ENCODE measurements around the gene GRIN2B.

GRCh38 chr12:13956060-13956590 is 25.3 kb downstream of the GRIN2B start:
- TF ChIP-seq EZH2 (IDR thresholded peaks at IDR 0.05; ENCODE audit: insufficient read depth, poor library complexity, severe bottlenecking) = no peak
- TF ChIP-seq EZH2phosphoT487 (IDR thresholded peaks at IDR 0.05; ENCODE audit: insufficient read depth, low read depth) = no peak
